ENCODE measurements around the gene NLRP5. TPM values are rescaled to one million over a fixed set of nuclear protein-coding genes. Genes with fewer than 3 reads are reported as not detected.

The NLRP5 gene
- total RNA-seq, 1 donor from 2014 or later: not detected

- ATAC-seq (ENCODE audit: poor library complexity) (peak; percentile 81), DNase-seq (peak; percentile 77)
- intact Hi-C loops (cut with DNase I): loop anchor here (5.0 kb wide), 1 partner anchor 266 kb away; no protein-coding TSS in a partner anchor
These were observed 79.8 kb downstream of the NLRP5 start for GRCh38 chr19:56066152-56067023.

DNA sequence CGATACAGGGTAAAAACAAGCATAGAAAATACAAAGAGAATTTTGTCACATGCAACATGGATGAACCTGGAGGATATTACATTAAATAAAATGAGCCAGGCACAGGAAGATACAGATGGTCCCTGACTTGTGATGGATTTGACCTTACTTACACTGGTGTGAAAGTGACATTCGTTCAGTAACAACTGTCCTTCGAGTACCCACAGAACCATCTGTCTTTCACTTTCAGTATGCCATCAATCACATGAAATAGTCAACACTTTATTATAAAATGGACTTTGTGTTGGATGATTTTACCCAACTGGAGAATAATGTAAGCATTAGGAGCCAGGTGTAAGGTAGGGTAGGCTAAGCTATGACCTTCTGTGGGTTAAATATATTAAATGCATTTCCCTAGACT lies 83.1 kb downstream of the NLRP5 start:
- intact Hi-C loops (cut with DNase I): loop anchor here (5.0 kb wide), 1 partner anchor 263 kb away; no protein-coding TSS in a partner anchor
- ATAC-seq (ENCODE audit: poor library complexity) (no peak), DNase-seq (no peak)

GRCh38 chr19:56071151-56071550 lies 84.6 kb downstream of the NLRP5 start:
- ATAC-seq (ENCODE audit: poor library complexity) (no peak), DNase-seq (no peak)
- intact Hi-C loops (cut with DNase I): no loop called here

- peak; percentile 78 for ATAC-seq (ENCODE audit: poor library complexity)
- no peak for DNase-seq
These were observed 89.9 kb downstream of the NLRP5 start for GRCh38 chr19:56076498-56076897.

GRCh38 chr19:56079609-56080008 lies 93.0 kb downstream of the NLRP5 start:
- intact Hi-C loops (cut with DNase I): loop anchor here (5.0 kb wide), 3 partner anchors 93 to 273 kb away; no protein-coding TSS in a partner anchor
- no peak for ATAC-seq (ENCODE audit: poor library complexity)
- no peak for DNase-seq

More at GRCh38 chr19:56076498-56076897, 89.9 kb downstream of the NLRP5 start:
- intact Hi-C loops (cut with DNase I): loop anchor here (5.0 kb wide), 3 partner anchors 96 to 276 kb away; no protein-coding TSS in a partner anchor

DNA sequence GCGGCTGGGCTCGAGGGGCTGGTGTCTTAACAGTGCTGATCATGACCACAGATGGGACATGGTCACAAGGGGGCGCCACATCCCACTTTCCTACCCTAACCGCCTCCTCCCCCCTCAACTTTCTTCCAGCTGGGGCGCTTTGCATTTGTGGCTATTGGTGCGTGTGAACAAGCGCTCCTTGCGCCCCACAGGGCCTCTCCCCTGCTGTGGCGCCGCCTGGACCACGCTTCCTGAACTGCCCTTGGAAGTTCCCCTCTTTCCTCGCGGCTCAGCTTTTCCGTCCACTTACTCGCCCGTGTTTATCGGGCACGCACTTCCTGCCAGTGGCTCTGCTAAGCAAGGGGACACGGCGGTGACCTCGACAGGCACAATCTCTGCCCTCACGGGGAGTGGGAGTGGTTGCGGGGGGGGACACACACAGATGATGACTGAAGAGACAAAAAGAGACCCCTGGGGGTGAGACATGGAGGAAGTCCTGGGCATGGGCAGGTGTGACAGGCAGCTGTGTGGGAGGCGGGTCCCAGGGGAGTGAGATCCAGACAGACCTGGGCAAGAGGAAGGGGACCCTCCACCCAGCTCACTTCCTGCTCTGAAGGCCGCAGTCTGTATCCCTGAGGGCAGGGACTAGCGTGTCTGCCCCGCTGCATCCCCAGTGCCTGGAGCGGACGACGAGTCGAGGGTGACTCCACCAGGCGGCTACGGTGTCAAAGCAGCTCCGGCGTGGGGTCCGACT lies 94.3 kb downstream of the NLRP5 start:
- ATAC-seq (ENCODE audit: poor library complexity) (peak; percentile 82), DNase-seq (peak; percentile 90)
- intact Hi-C loops (cut with DNase I): no loop called here

GRCh38 chr19:56083668-56084067 lies 97.1 kb downstream of the NLRP5 start:
- no peak for ATAC-seq (ENCODE audit: poor library complexity)
- intact Hi-C loops (cut with DNase I): no loop called here
- no peak for DNase-seq

DNA sequence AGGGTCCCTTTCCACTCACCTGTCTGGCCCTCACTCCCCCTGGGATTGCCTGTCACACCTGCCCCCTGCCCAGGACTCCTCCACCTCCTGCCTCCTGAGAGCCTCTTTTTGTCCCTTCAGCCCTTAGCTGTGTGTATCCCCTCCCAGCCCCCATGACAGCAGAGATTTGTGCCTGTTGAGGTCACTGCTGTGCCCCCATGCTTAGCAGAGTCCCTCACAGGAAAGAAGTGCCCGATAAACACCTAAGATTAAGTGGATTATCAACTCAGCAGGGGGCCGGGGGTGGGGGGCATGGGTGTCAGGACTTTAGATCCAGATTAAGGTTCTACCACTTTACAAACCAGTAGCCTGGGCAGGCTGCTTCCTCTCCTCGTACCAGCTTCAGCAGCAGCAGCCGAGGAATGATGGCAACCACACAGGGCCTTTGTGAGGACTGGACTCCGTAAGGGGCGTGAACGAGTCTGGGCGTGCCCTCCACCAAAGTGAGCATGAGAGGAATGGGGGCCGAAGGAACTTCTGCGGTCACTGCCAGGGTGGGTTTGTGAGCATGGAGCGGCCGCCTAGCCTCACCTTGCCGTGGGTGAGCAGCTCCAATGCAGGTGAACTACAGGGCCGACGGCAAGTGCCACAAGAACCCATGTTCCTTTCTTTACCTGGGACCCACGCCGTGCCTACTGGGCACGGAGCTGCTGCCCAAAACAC lies 98.4 kb downstream of the NLRP5 start:
- intact Hi-C loops (cut with DNase I): no loop called here
- no peak for ATAC-seq (ENCODE audit: poor library complexity)
- no peak for DNase-seq

DNA sequence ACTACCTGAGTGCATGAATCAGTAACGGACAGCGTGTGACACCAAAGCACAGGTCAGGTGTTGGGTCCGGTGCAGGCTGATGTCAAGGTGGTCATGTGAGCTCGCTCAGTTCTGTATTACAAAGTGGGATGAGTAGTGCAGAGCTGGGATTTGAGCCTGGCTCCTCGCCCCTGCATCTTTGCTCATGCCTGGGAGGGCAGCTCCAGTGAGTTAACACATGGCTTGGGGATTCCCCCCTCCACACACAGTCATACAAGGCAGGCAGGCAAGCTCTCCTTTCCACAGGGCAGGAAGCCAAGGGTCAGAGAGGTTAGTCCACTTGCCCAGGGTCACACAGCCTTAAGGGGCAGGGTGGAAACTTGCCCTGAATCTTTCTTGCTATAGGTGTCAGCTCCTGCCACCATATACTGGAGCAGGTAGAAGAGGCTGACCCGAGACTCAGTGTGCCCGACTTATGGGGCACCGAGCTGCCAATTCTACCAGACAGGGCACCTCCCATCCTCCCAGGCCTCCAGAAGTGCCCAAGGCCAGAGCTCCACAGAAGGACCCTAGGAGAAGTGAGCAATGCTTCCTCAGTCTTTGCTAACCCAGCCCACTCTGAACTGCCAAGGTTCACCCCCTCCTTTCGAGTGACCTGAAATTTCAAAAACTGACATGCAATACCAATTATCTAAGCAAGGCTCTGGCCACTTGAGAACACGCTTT lies 99.1 kb downstream of the NLRP5 start:
- intact Hi-C loops (cut with DNase I): no loop called here

GRCh38 chr19:56086671-56087430 lies 100.3 kb downstream of the NLRP5 start:
- ATAC-seq (ENCODE audit: poor library complexity) (no peak), DNase-seq (no peak)
- intact Hi-C loops (cut with DNase I): no loop called here

More for the DNA sequence above, 99.1 kb downstream of the NLRP5 start:
- DNase-seq: no peak
- ATAC-seq (ENCODE audit: poor library complexity): no peak

DNA sequence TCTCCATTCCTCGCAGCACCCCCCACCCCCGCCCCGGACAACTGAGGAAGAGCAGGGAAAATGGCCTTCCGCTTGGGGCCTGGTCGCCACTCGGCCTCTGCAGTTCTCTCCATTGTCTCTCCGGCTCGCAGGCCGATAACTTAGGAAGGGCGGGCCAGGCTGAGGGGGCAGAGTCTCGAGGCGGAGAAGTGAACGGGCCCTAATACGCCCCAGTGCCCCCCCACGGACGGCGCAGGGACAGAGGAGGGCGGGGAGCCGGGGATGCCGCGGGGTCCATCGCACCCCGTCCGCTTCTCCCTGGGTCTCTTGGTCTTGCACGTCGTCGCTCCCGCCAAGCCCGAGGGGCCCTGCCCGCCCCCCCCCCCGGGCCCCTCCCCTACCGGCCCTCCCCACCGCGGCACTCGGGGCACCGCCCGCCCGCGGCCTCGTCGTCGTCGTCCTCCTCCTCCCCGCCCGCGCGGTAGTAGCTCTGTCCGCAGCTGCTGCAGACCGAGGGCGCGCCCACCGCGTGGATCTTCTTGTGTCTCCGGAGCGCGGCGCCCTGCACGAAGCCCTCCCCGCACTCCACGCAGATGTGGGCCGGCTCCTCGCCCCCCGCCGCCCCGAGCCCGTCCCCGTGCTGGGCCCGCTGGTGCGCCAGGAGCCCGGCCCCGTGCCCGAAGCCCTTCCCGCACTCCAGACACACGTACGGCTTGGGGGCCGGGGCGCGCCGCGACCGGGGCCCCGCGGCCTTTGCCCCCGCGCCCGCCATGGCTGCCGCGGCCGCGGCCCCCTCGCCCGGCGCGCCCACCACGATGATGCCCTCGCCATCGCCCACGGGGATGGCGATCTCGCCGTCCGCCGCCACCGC lies 101.3 kb downstream of the NLRP5 start:
- DNase-seq (no peak), ATAC-seq (ENCODE audit: poor library complexity) (no peak)
- intact Hi-C loops (cut with DNase I): no loop called here

- DNase-seq: no peak
- no peak for ATAC-seq (ENCODE audit: poor library complexity)
These were observed 102.1 kb downstream of the NLRP5 start for GRCh38 chr19:56088497-56089215.

DNA sequence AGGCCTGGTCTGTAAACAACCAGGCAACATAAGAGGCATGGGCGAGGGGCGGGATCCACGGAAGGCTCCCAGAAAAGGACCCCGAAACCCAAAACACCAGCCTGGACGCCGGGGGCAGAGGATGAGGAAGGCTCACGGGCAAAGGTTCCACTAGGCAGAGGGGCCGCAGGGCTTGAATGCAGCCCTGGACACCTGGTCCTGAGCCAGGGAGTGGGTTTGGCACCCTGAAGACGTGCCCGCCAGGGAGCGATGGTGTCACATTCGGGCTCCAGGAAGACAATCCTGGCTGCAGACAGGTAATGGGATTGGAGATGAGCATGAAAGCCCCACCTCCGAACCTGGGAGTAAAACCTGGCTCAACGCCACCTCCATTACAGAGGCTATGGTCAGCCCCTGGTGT lies 102.8 kb downstream of the NLRP5 start:
- no peak for ATAC-seq (ENCODE audit: poor library complexity)
- intact Hi-C loops (cut with DNase I): no loop called here
- no peak for DNase-seq

More at GRCh38 chr19:56088497-56089215, 102.1 kb downstream of the NLRP5 start:
- intact Hi-C loops (cut with DNase I): no loop called here

DNA sequence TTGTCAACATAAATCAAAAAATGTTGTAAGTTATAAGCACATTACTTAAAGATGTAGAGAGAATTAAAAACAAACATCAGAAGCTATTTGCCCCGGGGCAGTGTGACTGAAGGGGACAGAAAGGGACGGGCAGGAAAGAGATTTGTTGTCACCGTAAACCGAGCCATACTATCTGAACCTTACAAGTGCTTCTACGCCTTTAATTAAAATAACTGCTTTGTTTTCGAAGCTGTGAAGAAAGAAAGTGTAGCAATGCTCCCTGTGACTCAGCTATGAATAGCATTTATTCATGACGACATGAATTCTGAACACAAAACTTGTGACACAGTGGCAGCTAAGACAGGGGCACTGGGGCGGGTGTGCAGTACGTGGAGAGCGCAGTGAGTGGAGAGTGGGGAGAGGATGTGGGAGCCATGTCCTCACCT lies 104.5 kb downstream of the NLRP5 start:
- intact Hi-C loops (cut with DNase I): no loop called here
- DNase-seq (no peak), ATAC-seq (ENCODE audit: poor library complexity) (peak; percentile 70)

- ATAC-seq (ENCODE audit: poor library complexity): no peak
- DNase-seq: no peak
- intact Hi-C loops (cut with DNase I): no loop called here
These were observed 105.4 kb downstream of the NLRP5 start for GRCh38 chr19:56091751-56092546.
